SK-N-SH (cell line): ENCODE results near the gene GLUD1. TPM values are rescaled to one million over a fixed set of nuclear protein-coding genes. Genes with fewer than 3 reads are reported as not detected.
"Not testable (repeated sequence)": the region's sequence is repeated elsewhere in the genome, so short reads cannot be mapped to it uniquely, and the experiment has no call there.

Experiments used
- CTCF ChIA-PET: fragments of 300-600, 350-600 bp; formaldehyde crosslinking; extraction: SDS; loops from one replicate; lab custom pipeline; 2021; lab: Yijun Ruan, JAX
- POLR2A ChIA-PET: fragments of 350-600 bp; sonication (Branson Sonifier 250); formaldehyde crosslinking; extraction: SDS; loops from one replicate; lab custom pipeline; 2020; ENCODE audit warnings: antibody characterized with exemption, inconsistent platforms; lab: Yijun Ruan, JAX
- DNase-seq: peaks from one replicate; pipeline ENCODE4 v3.0.0; 2012
- H2AFZ ChIP-seq: fragments of 200-600 bp; sonication (generic); 2 replicates; pipeline ENCODE4 v1.8.1; 2016; ENCODE audit warnings: antibody characterized with exemption, mild to moderate bottlenecking, low read depth
- H3F3A ChIP-seq: fragments of 200-600 bp; sonication (generic); replicated peaks from 2 replicates; pipeline ENCODE3; 2016; ENCODE audit warnings: antibody characterized with exemption, mild to moderate bottlenecking; ENCODE audit not compliant: insufficient read depth
- H3K27ac ChIP-seq, 2 experiments: fragments of 200-500 bp in 1 of 2; fragments of 200-600 bp in 1 of 2; sonication (Bioruptor generic) in 1 of 2; sonication (generic), shearing (Covaris generic) in 1 of 2; 2 replicates each; pipeline versions ENCODE4 v1.5.1 to v1.6.1; 2014 to 2016; ENCODE audit warnings: low read depth in 2 of 2, inconsistent platforms in 1 of 2, low read length in 1 of 2, mild to moderate bottlenecking in 1 of 2, mixed read lengths in 1 of 2
- H3K27me3 ChIP-seq: fragments of 200-600 bp; sonication (generic), shearing (Covaris generic); 2 replicates; pipeline ENCODE4 v1.6.1; 2016; ENCODE audit warnings: mixed run types; ENCODE audit not compliant: insufficient read depth
- H3K36me3 ChIP-seq, 2 experiments: fragments of 200-500 bp in 1 of 2; fragments of 200-600 bp in 1 of 2; sonication (Bioruptor generic) in 1 of 2; sonication (generic) in 1 of 2; replicated peaks in 1 of 2; 2 replicates each; pipeline versions ENCODE3 to v1.5.1; 2014 to 2016; ENCODE audit warnings: low read length in 1 of 2, mild to moderate bottlenecking in 1 of 2; ENCODE audit not compliant: insufficient read depth in 2 of 2, control insufficient read depth in 1 of 2
- H3K4me1 ChIP-seq, 2 experiments: fragments of 200-500 bp in 1 of 2; fragments of 200-600 bp in 1 of 2; sonication (Bioruptor generic) in 1 of 2; sonication (generic), shearing (Covaris generic) in 1 of 2; 2 replicates each; pipeline versions ENCODE4 v1.5.1 to v1.6.1; 2014 to 2016; ENCODE audit warnings: low read depth in 1 of 2, low read length in 1 of 2, mixed run types in 1 of 2; ENCODE audit not compliant: insufficient read depth in 2 of 2, control insufficient read depth in 1 of 2
- H3K4me2 ChIP-seq: fragments of 200-600 bp; sonication (generic), shearing (Covaris generic); 2 replicates; pipeline ENCODE4 v1.6.1; 2017; ENCODE audit warnings: mixed run types
- H3K4me3 ChIP-seq, 2 experiments: fragments of 200-500 bp in 1 of 2; fragments of 200-600 bp in 1 of 2; sonication (Bioruptor generic) in 1 of 2; sonication (generic), shearing (Covaris generic) in 1 of 2; 2 replicates each; pipeline versions ENCODE4 v1.5.1 to v1.8.1; 2014 to 2016; ENCODE audit warnings: low read depth in 2 of 2, inconsistent platforms in 1 of 2, low read length in 1 of 2, mild to moderate bottlenecking in 1 of 2, mixed read lengths in 1 of 2, moderate library complexity in 1 of 2
- H3K79me2 ChIP-seq: fragments of 200-600 bp; sonication (generic); 2 replicates; pipeline ENCODE4 v1.8.1; 2017; ENCODE audit warnings: mild to moderate bottlenecking; ENCODE audit not compliant: insufficient read depth
- H3K9ac ChIP-seq: fragments of 200-600 bp; sonication (generic); 2 replicates; pipeline ENCODE4 v1.6.1; 2017; ENCODE audit warnings: mixed run types
- H3K9me2 ChIP-seq: fragments of 200-600 bp; sonication (generic); 2 replicates; pipeline ENCODE4 v1.6.1; 2017; ENCODE audit warnings: mixed run types
- H3K9me3 ChIP-seq: fragments of 200-600 bp; sonication (generic); 2 replicates; pipeline ENCODE4 v1.6.1; 2017; ENCODE audit warnings: mixed run types, mild to moderate bottlenecking, moderate library complexity
- H4K20me1 ChIP-seq: fragments of 200-600 bp; sonication (generic); 2 replicates; pipeline ENCODE4 v1.6.1; 2017; ENCODE audit warnings: mild to moderate bottlenecking, mixed run types; ENCODE audit not compliant: insufficient read depth
- FOXJ3 ChIP-seq: sonication (generic); formaldehyde crosslinking; IDR thresholded peaks from 2 replicates; pipeline ENCODE4 v1.5.1; 2020; ENCODE audit warnings: mild to moderate bottlenecking, missing genetic modification reagents
- FOXM1 ChIP-seq: IDR thresholded peaks from 2 replicates; pipeline ENCODE4 v1.4.0; 2012; ENCODE audit warnings: low read depth, mild to moderate bottlenecking
- NFIC ChIP-seq: IDR thresholded peaks from 2 replicates; pipeline ENCODE4 v1.4.0; 2012; ENCODE audit warnings: borderline replicate concordance
- RAD21 ChIP-seq: IDR thresholded peaks from 2 replicates; pipeline ENCODE4 v1.6.1; 2012; ENCODE audit warnings: mild to moderate bottlenecking, low read length
- WGBS: methylation state at CpG from one replicate; pipeline ENCODE4 v1.1.6; 2017; ENCODE audit warnings: low lambda C conversion rate; 5-methylcytosine and 5-hydroxymethylcytosine counted together
- polyA plus RNA-seq, 3 experiments: library from polyadenylated mRNA; depleted of rRNA; stranded (reverse); fragments of >200 nt; gene quantifications; 2 replicates each; pipeline ENCODE4 v1.2.3, GENCODE V29; 2012
- TF ChIP-seq, protein P1 (sequence below): IDR thresholded peaks from 2 replicates; pipeline ENCODE4 v1.6.1; 2012; ENCODE audit warnings: mild to moderate bottlenecking, low read depth, low read length, moderate library complexity
- TF ChIP-seq, protein P2 (sequence below): fragments of 150-350 bp; IDR thresholded peaks from 2 replicates; pipeline ENCODE4 v1.6.1; 2017; ENCODE audit warnings: antibody characterized with exemption, low read length, low read depth, borderline replicate concordance
- TF ChIP-seq, protein P3 (sequence below): IDR thresholded peaks from 2 replicates; pipeline ENCODE4 v1.4.0; 2012; ENCODE audit warnings: low read depth, borderline replicate concordance
- TF ChIP-seq, protein P4 (sequence below): IDR thresholded peaks from 2 replicates; pipeline ENCODE4 v1.4.0; 2012; ENCODE audit warnings: low read depth

The GLUD1 gene
- polyA plus RNA-seq, 1 of the 3 experiments (the other 2 are of a cell fraction), result 43.3 TPM

DNA sequence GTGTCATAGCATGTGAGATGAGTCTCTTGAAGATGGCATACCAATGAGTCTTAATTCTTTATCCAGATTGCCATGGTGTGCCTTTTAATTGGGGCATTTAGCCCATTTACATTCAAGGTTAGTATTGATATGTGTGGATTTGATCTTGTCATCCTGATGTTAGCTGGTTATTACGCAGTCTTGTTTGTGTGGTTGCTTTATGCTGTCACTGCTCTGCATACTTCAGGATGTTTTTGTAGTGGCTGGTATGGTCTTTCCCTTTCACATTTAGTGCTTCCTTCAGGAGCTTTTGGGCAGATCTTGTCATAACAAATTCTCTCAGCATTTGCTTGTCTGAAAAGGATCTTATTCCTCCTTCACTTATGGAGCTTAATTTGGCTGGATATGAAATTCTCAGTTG, 58.0 kb downstream of the GLUD1 start (continued):
- TF ChIP-seq, protein P1, sequence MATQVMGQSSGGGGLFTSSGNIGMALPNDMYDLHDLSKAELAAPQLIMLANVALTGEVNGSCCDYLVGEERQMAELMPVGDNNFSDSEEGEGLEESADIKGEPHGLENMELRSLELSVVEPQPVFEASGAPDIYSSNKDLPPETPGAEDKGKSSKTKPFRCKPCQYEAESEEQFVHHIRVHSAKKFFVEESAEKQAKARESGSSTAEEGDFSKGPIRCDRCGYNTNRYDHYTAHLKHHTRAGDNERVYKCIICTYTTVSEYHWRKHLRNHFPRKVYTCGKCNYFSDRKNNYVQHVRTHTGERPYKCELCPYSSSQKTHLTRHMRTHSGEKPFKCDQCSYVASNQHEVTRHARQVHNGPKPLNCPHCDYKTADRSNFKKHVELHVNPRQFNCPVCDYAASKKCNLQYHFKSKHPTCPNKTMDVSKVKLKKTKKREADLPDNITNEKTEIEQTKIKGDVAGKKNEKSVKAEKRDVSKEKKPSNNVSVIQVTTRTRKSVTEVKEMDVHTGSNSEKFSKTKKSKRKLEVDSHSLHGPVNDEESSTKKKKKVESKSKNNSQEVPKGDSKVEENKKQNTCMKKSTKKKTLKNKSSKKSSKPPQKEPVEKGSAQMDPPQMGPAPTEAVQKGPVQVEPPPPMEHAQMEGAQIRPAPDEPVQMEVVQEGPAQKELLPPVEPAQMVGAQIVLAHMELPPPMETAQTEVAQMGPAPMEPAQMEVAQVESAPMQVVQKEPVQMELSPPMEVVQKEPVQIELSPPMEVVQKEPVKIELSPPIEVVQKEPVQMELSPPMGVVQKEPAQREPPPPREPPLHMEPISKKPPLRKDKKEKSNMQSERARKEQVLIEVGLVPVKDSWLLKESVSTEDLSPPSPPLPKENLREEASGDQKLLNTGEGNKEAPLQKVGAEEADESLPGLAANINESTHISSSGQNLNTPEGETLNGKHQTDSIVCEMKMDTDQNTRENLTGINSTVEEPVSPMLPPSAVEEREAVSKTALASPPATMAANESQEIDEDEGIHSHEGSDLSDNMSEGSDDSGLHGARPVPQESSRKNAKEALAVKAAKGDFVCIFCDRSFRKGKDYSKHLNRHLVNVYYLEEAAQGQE, result no peak
- TF ChIP-seq, protein P2, sequence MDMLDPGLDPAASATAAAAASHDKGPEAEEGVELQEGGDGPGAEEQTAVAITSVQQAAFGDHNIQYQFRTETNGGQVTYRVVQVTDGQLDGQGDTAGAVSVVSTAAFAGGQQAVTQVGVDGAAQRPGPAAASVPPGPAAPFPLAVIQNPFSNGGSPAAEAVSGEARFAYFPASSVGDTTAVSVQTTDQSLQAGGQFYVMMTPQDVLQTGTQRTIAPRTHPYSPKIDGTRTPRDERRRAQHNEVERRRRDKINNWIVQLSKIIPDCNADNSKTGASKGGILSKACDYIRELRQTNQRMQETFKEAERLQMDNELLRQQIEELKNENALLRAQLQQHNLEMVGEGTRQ, result no peak
- TF ChIP-seq FOXM1, result no peak

DNA sequence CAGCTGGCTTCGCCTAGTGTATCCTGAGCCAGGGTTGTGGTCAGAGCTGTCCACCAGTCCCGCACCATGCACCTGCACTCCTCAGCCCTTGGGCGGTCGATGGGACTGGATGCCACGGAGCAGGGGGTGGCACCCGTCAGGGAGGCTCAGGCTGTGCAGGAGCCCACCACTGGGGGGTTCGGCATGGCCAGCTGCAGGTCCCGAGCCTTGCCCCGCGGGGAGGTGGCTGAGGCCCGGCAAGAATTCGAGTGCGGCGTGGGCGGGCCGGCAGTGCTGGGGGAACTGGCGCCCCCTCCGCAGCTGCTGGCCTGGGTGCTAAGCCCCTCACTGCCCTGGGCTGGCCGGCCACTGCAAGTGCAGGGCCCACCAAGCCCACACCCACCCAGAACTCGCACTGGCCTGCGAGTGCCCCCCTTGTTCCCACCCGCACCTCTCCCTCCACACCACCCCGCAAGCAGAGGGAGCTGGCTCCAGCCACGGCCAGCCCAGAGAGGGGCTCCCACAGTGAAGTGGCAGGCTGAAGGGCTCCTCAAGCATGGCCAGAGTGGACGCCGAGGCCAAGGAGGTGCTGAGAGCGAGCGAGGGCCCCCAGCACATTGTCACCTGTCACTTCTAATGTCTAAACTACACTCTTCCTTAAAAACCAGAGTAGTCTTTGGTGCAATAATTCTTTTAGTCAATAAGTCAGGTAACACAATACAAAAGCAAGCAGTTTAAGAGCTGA, 63.6 kb downstream of the GLUD1 start:
- TF ChIP-seq, protein P3, sequence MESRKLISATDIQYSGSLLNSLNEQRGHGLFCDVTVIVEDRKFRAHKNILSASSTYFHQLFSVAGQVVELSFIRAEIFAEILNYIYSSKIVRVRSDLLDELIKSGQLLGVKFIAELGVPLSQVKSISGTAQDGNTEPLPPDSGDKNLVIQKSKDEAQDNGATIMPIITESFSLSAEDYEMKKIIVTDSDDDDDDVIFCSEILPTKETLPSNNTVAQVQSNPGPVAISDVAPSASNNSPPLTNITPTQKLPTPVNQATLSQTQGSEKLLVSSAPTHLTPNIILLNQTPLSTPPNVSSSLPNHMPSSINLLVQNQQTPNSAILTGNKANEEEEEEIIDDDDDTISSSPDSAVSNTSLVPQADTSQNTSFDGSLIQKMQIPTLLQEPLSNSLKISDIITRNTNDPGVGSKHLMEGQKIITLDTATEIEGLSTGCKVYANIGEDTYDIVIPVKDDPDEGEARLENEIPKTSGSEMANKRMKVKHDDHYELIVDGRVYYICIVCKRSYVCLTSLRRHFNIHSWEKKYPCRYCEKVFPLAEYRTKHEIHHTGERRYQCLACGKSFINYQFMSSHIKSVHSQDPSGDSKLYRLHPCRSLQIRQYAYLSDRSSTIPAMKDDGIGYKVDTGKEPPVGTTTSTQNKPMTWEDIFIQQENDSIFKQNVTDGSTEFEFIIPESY, result no peak
- TF ChIP-seq RAD21 (no peak), NFIC (no peak), FOXJ3 (no peak)
- TF ChIP-seq, protein P4, sequence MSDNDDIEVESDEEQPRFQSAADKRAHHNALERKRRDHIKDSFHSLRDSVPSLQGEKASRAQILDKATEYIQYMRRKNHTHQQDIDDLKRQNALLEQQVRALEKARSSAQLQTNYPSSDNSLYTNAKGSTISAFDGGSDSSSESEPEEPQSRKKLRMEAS, result no peak
- ChIA-PET CTCF (no interaction called here), POLR2A (no interaction called here)
- Histone ChIP-seq H3K4me2 (no peak overlapping the region), H3K9me2 (no peaks in the 10 kb centered on the region), H3K27ac (no peak overlapping the region), H3F3A (no peaks in the 10 kb centered on the region), H3K9me3 (no peaks in the 10 kb centered on the region), H3K4me1 (no peaks in the 10 kb centered on the region), H2AFZ (no peak overlapping the region), H3K79me2 (no peaks in the 10 kb centered on the region), H4K20me1 (no peaks in the 10 kb centered on the region), H3K27me3 (no peaks in the 10 kb centered on the region), H3K4me3 (no peak overlapping the region), H3K9ac (no peak overlapping the region), H3K36me3 (no peaks in the 10 kb centered on the region)
- DNase-seq, result no peak
- WGBS, result 83% methylated on average over 7 of the region's 28 CpGs

DNA sequence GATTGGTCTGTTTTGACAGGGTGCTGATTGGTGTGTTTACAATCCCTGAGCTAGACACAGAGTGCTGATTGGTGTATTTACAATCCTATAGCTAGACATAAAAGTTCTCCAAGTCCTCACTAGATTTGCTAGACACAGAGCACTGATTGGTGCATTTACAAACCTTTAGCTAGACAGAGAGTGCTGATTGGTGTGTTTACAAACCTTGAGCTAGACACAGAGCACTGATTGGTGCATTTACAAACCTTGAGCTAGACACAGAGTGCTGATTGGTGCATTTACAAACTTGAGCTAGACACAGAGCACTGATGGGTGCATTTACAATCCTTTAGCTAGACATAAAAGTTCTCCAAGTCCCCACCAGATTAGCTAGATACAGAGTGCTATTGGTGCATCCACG, 64.2 kb downstream of the GLUD1 start:
- H3K4me3 ChIP-seq, H3K27me3 ChIP-seq, H3K4me2 ChIP-seq, H3K4me1 ChIP-seq, H3K79me2 ChIP-seq, POLR2A ChIA-PET, H4K20me1 ChIP-seq, H3K9ac ChIP-seq, H3K36me3 ChIP-seq, DNase-seq, H2AFZ ChIP-seq, CTCF ChIA-PET, H3K9me2 ChIP-seq, H3F3A ChIP-seq, H3K9me3 ChIP-seq, H3K27ac ChIP-seq: not testable (repeated sequence)
- 67% methylated on average over 1 of the region's 1 CpG for WGBS

DNA sequence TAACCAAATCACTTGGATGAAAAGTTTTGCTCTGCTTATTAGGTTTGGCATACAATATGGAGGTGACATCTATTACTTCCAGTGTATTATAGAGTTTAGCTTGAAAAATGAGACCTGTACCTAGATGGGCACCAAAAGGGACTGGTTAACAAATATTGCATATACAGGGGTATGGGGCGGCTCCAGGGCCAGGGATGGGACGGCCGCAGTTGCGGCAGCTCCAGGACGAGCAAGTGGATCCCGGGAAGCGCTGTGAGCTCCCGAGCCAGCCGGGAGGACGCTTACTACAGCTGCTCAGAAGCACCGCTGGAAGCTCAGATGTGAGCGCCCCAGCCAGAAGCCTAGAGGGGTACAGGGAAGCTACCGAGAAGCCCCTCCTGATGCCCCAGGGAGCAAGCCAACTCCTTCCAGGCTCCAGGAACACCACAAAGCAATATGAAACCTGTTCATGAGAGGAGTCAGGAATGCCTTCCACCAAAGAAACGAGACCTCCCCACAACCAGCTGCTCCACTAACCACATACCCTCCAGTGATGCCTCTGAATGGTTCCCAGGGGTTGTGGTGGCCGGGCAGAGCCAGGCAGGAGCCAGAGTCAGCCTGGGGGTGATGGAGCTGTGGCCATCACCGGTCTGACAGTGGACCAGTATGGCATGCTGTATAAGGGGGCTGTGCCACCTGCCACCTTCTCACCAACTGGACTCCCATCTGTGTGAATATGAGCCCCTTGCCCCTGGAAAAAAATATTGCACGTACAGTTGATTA, 67.7 kb downstream of the GLUD1 start:
- H3F3A ChIP-seq, H3K79me2 ChIP-seq, H3K9ac ChIP-seq, H3K4me1 ChIP-seq, H3K9me3 ChIP-seq, H2AFZ ChIP-seq, H3K36me3 ChIP-seq, CTCF ChIA-PET, H3K27me3 ChIP-seq, H4K20me1 ChIP-seq, H3K4me3 ChIP-seq, H3K9me2 ChIP-seq, DNase-seq, H3K4me2 ChIP-seq, POLR2A ChIA-PET, H3K27ac ChIP-seq: not testable (repeated sequence)
- WGBS, result 94% methylated on average over 14 of the region's 17 CpGs
